ENCODE measurements around the gene ZDHHC4. TPM values are rescaled to one million over a fixed set of nuclear protein-coding genes. Genes with fewer than 3 reads are reported as not detected.

Gene ZDHHC4
- total RNA-seq, 6 experiments from 2014 or later, result 27.9 to 48.5 (median 36.9) TPM

GRCh38 chr7:6608081-6608480, 30.8 kb downstream of the ZDHHC4 start:
- H3K27ac ChIP-seq, result no peak overlapping the region
- H3K9me3 ChIP-seq, result no peaks in the 10 kb centered on the region
- no peak for ATAC-seq
- DNase-seq, result no peak
- peaks cover 0 to 13% (median 1%) of the 10 kb centered on the region in 4 donors for H3K36me3 ChIP-seq
- 93% methylated on average over 3 of the region's 27 CpGs for WGBS (ENCODE audit: insufficient coverage, low coverage, low lambda C conversion rate, missing lambda C conversion rate)
- TF ChIP-seq CTCF (IDR thresholded peaks at IDR 0.05) (no peak), POLR2A (IDR thresholded peaks at IDR 0.05) (no peak)
- intact Hi-C loops (cut with DNase I), result no loop called here
- no peaks in the 10 kb centered on the region for H3K4me1 ChIP-seq
- no peak overlapping the region for H3K4me3 ChIP-seq
- no peaks in the 10 kb centered on the region for H3K27me3 ChIP-seq

- WGBS (ENCODE audit: insufficient coverage, low coverage, low lambda C conversion rate, missing lambda C conversion rate), result 93% methylated on average over 9 of the region's 12 CpGs
- intact Hi-C loops (cut with DNase I), result no loop called here
- no peak overlapping the region for H3K4me3 ChIP-seq
- ATAC-seq (no peak), DNase-seq (no peak)
- no peak overlapping the region for H3K27ac ChIP-seq
- no peaks in the 10 kb centered on the region for H3K27me3 ChIP-seq
- H3K36me3 ChIP-seq, result peaks cover 0 to 13% (median 1%) of the 10 kb centered on the region in 4 donors
- H3K9me3 ChIP-seq, result no peaks in the 10 kb centered on the region
- TF ChIP-seq POLR2A (IDR thresholded peaks at IDR 0.05) (no peak), CTCF (IDR thresholded peaks at IDR 0.05) (no peak)
- no peaks in the 10 kb centered on the region for H3K4me1 ChIP-seq
These were observed 31.5 kb downstream of the ZDHHC4 start for GRCh38 chr7:6608794-6609193.

- H3K27ac ChIP-seq, result no peak overlapping the region
- H3K4me1 ChIP-seq, result no peaks in the 10 kb centered on the region
- ATAC-seq (no peak), DNase-seq (no peak)
- intact Hi-C loops (cut with DNase I), result no loop called here
- peaks cover 0 to 6% of the 10 kb centered on the region in 2 donors for H3K27me3 ChIP-seq
- no peaks in the 10 kb centered on the region for H3K9me3 ChIP-seq
- no peak for TF ChIP-seq POLR2A (IDR thresholded peaks at IDR 0.05)
- TF ChIP-seq CTCF (IDR thresholded peaks at IDR 0.05), result no peak
- no peak overlapping the region for H3K4me3 ChIP-seq
- peaks cover 0 to 7% (median 1%) of the 10 kb centered on the region in 4 donors for H3K36me3 ChIP-seq
- WGBS (ENCODE audit: insufficient coverage, low coverage, low lambda C conversion rate, missing lambda C conversion rate), result 22% methylated on average over 3 of the region's 7 CpGs
These were observed 35.6 kb downstream of the ZDHHC4 start for GRCh38 chr7:6612819-6613218.

GRCh38 chr7:6613706-6614105, 36.5 kb downstream of the ZDHHC4 start:
- no peaks in the 10 kb centered on the region for H3K9me3 ChIP-seq
- no peak overlapping the region for H3K4me3 ChIP-seq
- H3K4me1 ChIP-seq, result no peaks in the 10 kb centered on the region
- WGBS (ENCODE audit: insufficient coverage, low coverage, low lambda C conversion rate, missing lambda C conversion rate), result 20% methylated on average over 2 of the region's 2 CpGs
- H3K36me3 ChIP-seq, result no peaks in the 10 kb centered on the region
- no peak for DNase-seq
- H3K27me3 ChIP-seq, result peaks cover 0 to 6% of the 10 kb centered on the region in 2 donors
- no peak for TF ChIP-seq CTCF (IDR thresholded peaks at IDR 0.05)
- no peak for TF ChIP-seq POLR2A (IDR thresholded peaks at IDR 0.05)
- no peak overlapping the region for H3K27ac ChIP-seq
- intact Hi-C loops (cut with DNase I), result no loop called here
- no peak for ATAC-seq
